Cortex of kidney (tissue), 1 donor: ENCODE data around the gene TP53I13.

ENCODE experiments used
- DNase-seq: peaks from one replicate; lab custom pipeline; 2025; lab: John Stamatoyannopoulos, UW

TP53I13 gene

GRCh38 chr17:29567554-29568330 lies 759 bp upstream of the TP53I13 start:
- DNase-seq = no peak

- no peak for DNase-seq
Observed at GRCh38 chr17:29569245-29569950, 897 bp downstream of the TP53I13 start.

GRCh38 chr17:29570521-29570920 lies 2.0 kb downstream of the TP53I13 start:
- DNase-seq = no peak

GRCh38 chr17:29571486-29571882 lies 3.0 kb downstream of the TP53I13 start:
- DNase-seq = no peak

- DNase-seq = no peak
Observed at GRCh38 chr17:29571883-29572681, 3.6 kb downstream of the TP53I13 start.

GRCh38 chr17:29572691-29573557 lies 4.4 kb downstream of the TP53I13 start:
- no peak for DNase-seq

- DNase-seq = no peak
Observed at GRCh38 chr17:29573558-29573869, 5.0 kb downstream of the TP53I13 start.

- no peak for DNase-seq
Observed at GRCh38 chr17:29573871-29574731, 5.6 kb downstream of the TP53I13 start.

GRCh38 chr17:29574732-29575510 lies 6.4 kb downstream of the TP53I13 start:
- no peak for DNase-seq

- DNase-seq = no peak
Observed at GRCh38 chr17:29575511-29576213, 7.2 kb downstream of the TP53I13 start.

GRCh38 chr17:29576214-29577000 lies 7.9 kb downstream of the TP53I13 start:
- no peak for DNase-seq

GRCh38 chr17:29577001-29577370 lies 8.5 kb downstream of the TP53I13 start:
- no peak for DNase-seq

GRCh38 chr17:29577385-29578211 lies 9.1 kb downstream of the TP53I13 start:
- no peak for DNase-seq

- DNase-seq = no peak
Observed at GRCh38 chr17:29578626-29579485, 10.4 kb downstream of the TP53I13 start.

GRCh38 chr17:29579866-29580771 lies 11.6 kb downstream of the TP53I13 start:
- no peak for DNase-seq
